HepG2 (cell line): Measurements from ENCODE around the gene CAPN15. TPM values are rescaled to one million over a fixed set of nuclear protein-coding genes. Genes with fewer than 3 reads are reported as not detected.
A peak's percentile ranks its signal among the peaks of the same experiment; 100 is the strongest.

Experiments
- AKNA ChIP-seq: sonication (generic); formaldehyde crosslinking; IDR thresholded peaks from 2 replicates; pipeline ENCODE4 v1.4.0; 2020; ENCODE audit warnings: missing genetic modification reagents, borderline replicate concordance
- ELF4 ChIP-seq: sonication (generic); formaldehyde crosslinking; IDR thresholded peaks from 2 replicates; pipeline ENCODE4 v1.5.0; 2020; ENCODE audit warnings: missing genetic modification reagents, mild to moderate bottlenecking, moderate library complexity, borderline replicate concordance
- ERF ChIP-seq: IDR thresholded peaks from 2 replicates; pipeline ENCODE4 v1.6.1; 2018; ENCODE audit warnings: missing biosample characterization, missing genetic modification reagents
- FIP1L1 ChIP-seq: fragments of 200-400 bp; formaldehyde crosslinking; IDR thresholded peaks from 2 replicates; pipeline ENCODE4 v1.6.1; 2018; ENCODE audit warnings: low read depth, mild to moderate bottlenecking, low read length, moderate library complexity, borderline replicate concordance; ENCODE audit not compliant: insufficient read depth
- HMGXB3 ChIP-seq: sonication (generic); formaldehyde crosslinking; IDR thresholded peaks from 2 replicates; pipeline ENCODE4 v1.4.0; 2020; ENCODE audit warnings: missing genetic modification reagents, borderline replicate concordance
- MLXIP ChIP-seq: sonication (generic); formaldehyde crosslinking; IDR thresholded peaks from 2 replicates; pipeline ENCODE4 v1.9.0; 2021; ENCODE audit warnings: missing genetic modification reagents, borderline replicate concordance
- TAF15 ChIP-seq: fragments of 200-400 bp; formaldehyde crosslinking; IDR thresholded peaks from one replicate; pipeline ENCODE4 v1.6.1; 2018; ENCODE audit warnings: mild to moderate bottlenecking, low read depth, low read length; ENCODE audit not compliant: poor library complexity, severe bottlenecking
- ZBTB1 ChIP-seq: sonication (generic); formaldehyde crosslinking; IDR thresholded peaks from 2 replicates; pipeline ENCODE4 v1.4.0; 2020; ENCODE audit warnings: missing genetic modification reagents, borderline replicate concordance
- ZNF274 ChIP-seq: sonication (generic); formaldehyde crosslinking; IDR thresholded peaks from 2 replicates; pipeline ENCODE4 v1.5.1; 2020; ENCODE audit warnings: mild to moderate bottlenecking, missing genetic modification reagents
- ZNF30 ChIP-seq: sonication (generic); formaldehyde crosslinking; IDR thresholded peaks from 2 replicates; pipeline ENCODE4 v1.5.0; 2020; ENCODE audit warnings: mild to moderate bottlenecking, missing genetic modification reagents
- ZNF629 ChIP-seq: sonication (generic); formaldehyde crosslinking; conservative IDR thresholded peaks from 2 replicates; pipeline ENCODE4 v1.5.0; 2020; ENCODE audit warnings: missing genetic modification reagents
- ZUFSP ChIP-seq: sonication (generic); formaldehyde crosslinking; IDR thresholded peaks from 2 replicates; pipeline ENCODE4 v1.9.0; 2021; ENCODE audit warnings: missing genetic modification reagents, mild to moderate bottlenecking, borderline replicate concordance
- polyA plus RNA-seq, 8 experiments: library from polyadenylated mRNA; depleted of rRNA in 3 of 8; stranded (reverse) in 7 of 8; unstranded in 1 of 8; fragments of >200 nt; fragmentation: Illumina TruSeq in 4 of 8; extraction: Trizol in 4 of 8; gene quantifications; 2 replicates each; pipeline versions ENCODE4 v1.2.1 to v1.2.3, GENCODE V29; 2011 to 2016; ENCODE audit warnings: low read depth in 4 of 8, missing spikeins in 1 of 8, mixed read lengths in 1 of 8; ENCODE audit not compliant: insufficient read depth in 1 of 8
- total RNA-seq, 5 experiments: library from RNA; depleted of rRNA; stranded (reverse); fragments of >200 nt; fragmentation: Illumina TruSeq; extraction: Trizol; gene quantifications; 2 replicates each; pipeline ENCODE4 v1.2.3, GENCODE V29; 2016; ENCODE audit warnings: low read depth in 1 of 5

CAPN15 gene
- total and polyA plus RNA-seq, 2 of the 13 experiments (the other 11 are each of a cell fraction or from before 2014, with no cell fraction given): 14.9 to 24.5 TPM

GRCh38 chr16:502179-502943 is 25.2 kb upstream of the CAPN15 start (continued):
- TF ChIP-seq TAF15 (no peak), FIP1L1 (no peak), HMGXB3 (CRISPR knock-in tag) (no peak; the same call in 1 of the 2 replicates), ZBTB1 (CRISPR knock-in tag) (no peak), ZNF629 (CRISPR knock-in tag) (no peak), ZNF274 (CRISPR knock-in tag) (0 out of 2 replicates have a peak, but pooled peaks have one; percentile 72), MLXIP (no peak), ZNF30 (no peak), ERF (CRISPR knock-in tag) (0 out of 2 replicates have a peak, but pooled peaks have one; percentile 59), ELF4 (no peak), ZUFSP (CRISPR knock-in tag) (no peak), AKNA (CRISPR knock-in tag) (no peak)
